NT2/D1 (cell line): ENCODE data around the gene ABHD12.

Experiments used
- SUZ12 ChIP-seq: IDR thresholded peaks from 2 replicates; pipeline ENCODE4 v1.6.1; 2011; ENCODE audit not compliant: insufficient read length, insufficient read depth; ENCODE audit errors: extremely low read depth
- YY1 ChIP-seq: IDR thresholded peaks from 2 replicates; pipeline ENCODE4 v1.6.1; 2011; ENCODE audit not compliant: insufficient read length, insufficient read depth
- ZNF274 ChIP-seq: IDR thresholded peaks from 2 replicates; pipeline ENCODE4 v1.6.1; 2011; ENCODE audit warnings: mild to moderate bottlenecking, low read depth, low read length

GRCh38 chr20:25280051-25280573 lies 110.5 kb downstream of the ABHD12 start:
- TF ChIP-seq YY1, result no peak
- no peak for TF ChIP-seq SUZ12
- TF ChIP-seq ZNF274, result no peak
